Activated T-cell treated with anti-CD3 and anti-CD28 coated beads, Interleukin-2, amount 50 U/mL, for 72 hours (primary cell): ENCODE results near the gene ZNF286A. TPM values are rescaled to one million over a fixed set of nuclear protein-coding genes. Genes with fewer than 3 reads are reported as not detected.
"Not testable (repeated sequence)": the region's sequence is repeated elsewhere in the genome, so short reads cannot be mapped to it uniquely, and the experiment has no call there.

Experiments used
- ATAC-seq, 2 donors: fragments of 150-1000 bp; cut with Tn5 transposase; replicated peaks in 1 of 2; 2 replicates each; pipeline ENCODE4 v1.10.0; 2021; ENCODE audit warnings: moderate library complexity in 2 of 2, mild to moderate bottlenecking in 1 of 2
- DNase-seq, 2 donors: peaks; one replicate each; pipeline ENCODE4 v3.0.0; 2021 to 2022; ENCODE audit warnings: mixed read lengths in 1 of 2
- H3K27ac Mint-ChIP-seq: one replicate; pipeline ENCODE4 v1.8.0; 2022; ENCODE audit warnings: mild to moderate bottlenecking, moderate library complexity, mixed read lengths
- H3K27me3 Mint-ChIP-seq: one replicate; pipeline ENCODE4 v1.8.0; 2022; ENCODE audit warnings: low read depth, mixed read lengths
- H3K36me3 Mint-ChIP-seq, 2 donors: one replicate each; pipeline ENCODE4 v1.8.0; 2022; ENCODE audit warnings: mixed read lengths in 2 of 2, mild to moderate bottlenecking in 1 of 2; ENCODE audit not compliant: insufficient read depth in 2 of 2
- H3K4me1 Mint-ChIP-seq: one replicate; pipeline ENCODE4 v1.8.0; 2022; ENCODE audit warnings: low read depth, mixed read lengths
- H3K4me3 Mint-ChIP-seq, 2 donors: one replicate each; pipeline ENCODE4 v1.8.0; 2022; ENCODE audit warnings: mild to moderate bottlenecking in 2 of 2, mixed read lengths in 2 of 2, moderate library complexity in 2 of 2
- H3K9me3 Mint-ChIP-seq, 2 donors: one replicate each; pipeline ENCODE4 v1.8.0; 2022; ENCODE audit warnings: mixed read lengths in 2 of 2
- total RNA-seq, 2 donors: library from RNA; stranded (reverse); gene quantifications; one replicate each; pipeline ENCODE4 v1.2.3, GENCODE V29; 2022

ZNF286A gene
- total RNA-seq, 2 donors from 2014 or later, result 20.4 to 26.8 TPM

DNA sequence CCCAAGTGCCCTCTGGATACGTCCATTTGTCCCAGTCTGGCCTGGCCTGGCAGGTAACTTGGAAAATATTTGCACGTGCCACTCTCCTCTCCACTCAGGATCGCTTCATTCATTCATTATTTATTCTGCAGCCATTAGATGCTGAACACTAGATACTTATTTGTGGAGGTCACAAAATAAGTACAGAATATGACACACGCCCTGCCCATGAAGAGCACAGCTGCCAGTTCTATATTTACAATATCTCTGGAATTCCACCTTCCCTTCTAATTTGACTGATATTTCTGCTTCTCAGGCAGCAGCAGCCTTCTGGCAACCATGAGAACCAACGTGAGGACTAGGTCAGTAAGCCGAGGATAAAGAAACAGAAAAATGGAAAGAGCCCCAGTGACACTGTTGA lies 36.4 kb upstream of the ZNF286A start:
- Mint-ChIP-seq H3K4me3 (no peak overlapping the region), H3K4me1 (no peaks in the 10 kb centered on the region), H3K9me3 (no peaks in the 10 kb centered on the region), H3K27me3 (no peaks in the 10 kb centered on the region), H3K27ac (no peak overlapping the region), H3K36me3 (peaks cover 4 to 10% of the 10 kb centered on the region in 2 donors)
- DNase-seq (no peak), ATAC-seq (no peak)

DNA sequence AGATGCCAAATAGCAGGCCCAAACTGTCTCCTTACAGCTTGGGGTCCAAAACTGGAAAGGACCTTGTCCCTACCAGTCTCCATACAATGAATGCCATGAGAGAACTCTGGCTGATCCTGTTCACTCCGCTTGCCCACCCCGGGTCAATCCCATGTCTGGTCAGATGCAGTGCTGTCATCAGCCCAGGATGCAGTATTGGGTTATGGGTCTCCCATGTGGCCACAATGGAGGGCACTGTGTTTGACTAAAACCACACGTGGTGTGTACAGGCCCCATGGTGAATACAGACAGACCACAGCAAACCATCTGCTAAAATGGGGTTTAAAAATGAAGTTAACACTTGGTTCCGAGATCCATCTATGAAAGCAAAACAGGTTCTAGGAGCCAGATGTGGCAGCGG lies 35.9 kb upstream of the ZNF286A start:
- ATAC-seq (no peak), DNase-seq (no peak)
- Mint-ChIP-seq H3K27ac (peak overlapping the region; percentile 42), H3K4me3 (no peak overlapping the region), H3K27me3 (no peaks in the 10 kb centered on the region), H3K9me3 (no peaks in the 10 kb centered on the region), H3K4me1 (no peaks in the 10 kb centered on the region), H3K36me3 (peaks cover 4 to 14% of the 10 kb centered on the region in 2 donors)

DNA sequence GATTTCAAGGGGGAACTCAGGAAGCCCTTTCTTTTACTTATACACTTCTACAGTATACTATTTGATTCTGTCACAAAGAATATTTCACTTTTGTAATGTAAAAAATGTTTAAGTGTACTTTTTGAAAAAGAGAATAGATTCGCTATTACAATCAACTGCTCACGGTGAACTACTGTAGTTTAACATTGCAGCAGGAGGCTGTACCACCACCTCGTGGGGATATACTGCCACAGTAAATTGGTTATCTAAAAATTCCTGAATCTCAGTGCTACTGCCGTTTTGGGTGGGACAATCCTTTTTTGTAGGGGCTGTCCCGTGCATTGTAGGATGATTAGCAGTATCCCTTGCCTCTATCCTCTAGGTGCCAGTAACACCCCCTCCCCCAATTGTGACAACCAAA lies 30.0 kb upstream of the ZNF286A start:
- H3K4me3 Mint-ChIP-seq, H3K27ac Mint-ChIP-seq, H3K27me3 Mint-ChIP-seq, DNase-seq, H3K4me1 Mint-ChIP-seq, ATAC-seq, H3K9me3 Mint-ChIP-seq: not testable (repeated sequence)
- H3K36me3 Mint-ChIP-seq, result peaks cover 3 to 12% of the 10 kb centered on the region in 2 donors

DNA sequence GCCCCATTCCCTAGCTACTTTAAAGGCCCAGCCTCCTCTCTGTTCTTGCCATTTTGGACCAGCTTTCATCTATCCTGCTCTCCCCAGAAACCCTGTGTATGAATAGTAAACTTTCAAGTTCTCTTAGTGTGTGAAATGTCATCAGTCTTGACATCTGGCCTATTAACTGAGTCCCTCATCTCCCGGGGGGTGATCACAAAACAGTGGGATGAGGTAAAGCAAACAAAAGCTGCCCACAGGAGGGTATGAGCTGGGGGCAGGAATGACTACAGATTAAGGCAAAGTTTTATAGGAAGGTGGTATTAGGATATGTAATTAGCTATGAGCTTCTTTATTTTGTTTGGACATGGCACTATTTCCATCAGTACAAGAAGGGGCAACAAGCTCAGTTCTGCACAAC lies 24.9 kb upstream of the ZNF286A start:
- not testable (repeated sequence) for ATAC-seq

DNA sequence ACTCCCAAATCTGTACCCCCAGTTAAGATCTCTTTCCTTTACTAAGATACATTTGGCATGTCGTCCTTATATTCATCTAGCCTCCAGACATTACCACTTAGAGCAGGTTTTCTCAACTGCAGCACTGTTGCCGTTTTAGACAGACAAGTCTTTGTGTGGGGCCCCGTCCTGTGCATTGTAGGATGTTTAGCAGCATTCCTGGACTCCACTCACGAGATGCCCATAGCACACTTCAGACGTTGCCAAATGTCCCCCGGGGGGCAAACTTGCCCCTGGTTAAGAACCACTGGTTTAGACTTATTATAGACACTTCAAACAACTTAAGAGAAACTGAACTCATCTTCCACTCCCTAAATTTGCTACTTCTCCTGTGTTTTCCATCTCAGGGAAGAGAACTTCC lies 23.6 kb upstream of the ZNF286A start:
- not testable (repeated sequence) for H3K27me3 Mint-ChIP-seq, DNase-seq, ATAC-seq, H3K9me3 Mint-ChIP-seq, H3K4me1 Mint-ChIP-seq, H3K36me3 Mint-ChIP-seq, H3K27ac Mint-ChIP-seq, H3K4me3 Mint-ChIP-seq

More for the DNA sequence above, 24.9 kb upstream of the ZNF286A start:
- H3K4me3 Mint-ChIP-seq, H3K9me3 Mint-ChIP-seq, H3K4me1 Mint-ChIP-seq, H3K27ac Mint-ChIP-seq, H3K36me3 Mint-ChIP-seq, DNase-seq, H3K27me3 Mint-ChIP-seq: not testable (repeated sequence)

DNA sequence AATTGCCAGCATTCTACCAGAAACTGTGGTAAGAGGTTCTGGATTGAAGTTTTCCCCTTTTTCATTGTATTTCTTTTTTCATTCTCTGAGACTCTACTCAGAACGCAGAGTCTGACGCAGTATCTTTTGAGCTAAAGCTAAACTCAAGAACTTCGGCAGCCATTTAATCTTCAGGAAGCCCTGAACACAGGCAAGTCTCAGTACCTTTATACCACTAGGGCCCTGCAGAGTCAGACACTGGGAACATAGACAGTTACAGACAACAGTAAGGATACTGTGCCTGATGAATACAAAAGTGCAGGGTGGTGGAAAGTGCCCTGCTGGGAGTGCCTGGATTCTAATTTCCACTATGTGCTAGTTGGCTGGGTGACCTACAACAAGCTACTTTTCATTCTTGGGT lies 16.4 kb upstream of the ZNF286A start:
- not testable (repeated sequence) for ATAC-seq, H3K9me3 Mint-ChIP-seq, DNase-seq, H3K27me3 Mint-ChIP-seq, H3K36me3 Mint-ChIP-seq
- Mint-ChIP-seq H3K4me3 (peak overlapping the region; percentile 92 to 96), H3K4me1 (peaks cover 29% of the 10 kb centered on the region), H3K27ac (peak overlapping the region; percentile 95)

DNA sequence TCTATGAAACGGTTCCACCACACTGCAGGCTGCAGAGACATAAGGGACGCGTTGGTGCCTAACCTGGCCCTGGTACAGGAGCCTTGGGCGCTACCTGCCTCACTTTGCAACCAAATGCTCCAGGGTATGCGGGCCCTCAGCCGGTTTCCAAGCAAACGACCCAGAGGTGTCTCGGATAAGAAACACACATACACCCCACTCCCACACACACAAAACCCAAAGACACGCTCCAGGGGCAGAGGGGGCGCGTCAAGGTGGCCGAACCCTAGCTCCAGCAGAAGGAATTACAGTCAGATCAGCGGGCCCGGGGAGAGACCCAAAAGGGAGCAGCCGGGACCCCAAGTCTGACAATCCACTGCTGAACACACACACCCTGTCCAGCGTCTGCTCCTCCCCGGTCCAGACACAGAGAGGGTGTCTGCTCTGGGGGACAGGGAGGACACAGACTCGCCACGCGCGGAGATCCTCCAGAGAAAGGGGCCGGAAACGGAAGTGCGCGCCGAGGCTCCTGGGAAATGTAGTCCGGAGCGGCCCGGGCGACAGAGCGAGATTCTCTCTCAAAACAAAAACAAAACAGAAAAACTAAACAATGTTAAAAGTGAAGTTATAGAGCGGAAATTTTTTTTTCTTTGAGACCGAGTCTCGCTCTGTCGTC lies 15.6 kb upstream of the ZNF286A start, which contains the start of gene TRIM16:
TSS of gene TRIM16 (minus strand) at position 488 of the 655 bp plus-strand sequence. CDS start 32,702 bp downstream, outside the sequence.
- Mint-ChIP-seq H3K4me3 (peak within 1 kb of the TSS; percentile 92 to 96), H3K4me1 (peaks cover 29% of the 10 kb centered on the region), H3K27ac (peak within 1 kb of the TSS; percentile 95)
- not testable (repeated sequence) for H3K9me3 Mint-ChIP-seq, H3K36me3 Mint-ChIP-seq, H3K27me3 Mint-ChIP-seq
- peak; percentile 77 to 83 for DNase-seq
- ATAC-seq, result peak; percentile 96

DNA sequence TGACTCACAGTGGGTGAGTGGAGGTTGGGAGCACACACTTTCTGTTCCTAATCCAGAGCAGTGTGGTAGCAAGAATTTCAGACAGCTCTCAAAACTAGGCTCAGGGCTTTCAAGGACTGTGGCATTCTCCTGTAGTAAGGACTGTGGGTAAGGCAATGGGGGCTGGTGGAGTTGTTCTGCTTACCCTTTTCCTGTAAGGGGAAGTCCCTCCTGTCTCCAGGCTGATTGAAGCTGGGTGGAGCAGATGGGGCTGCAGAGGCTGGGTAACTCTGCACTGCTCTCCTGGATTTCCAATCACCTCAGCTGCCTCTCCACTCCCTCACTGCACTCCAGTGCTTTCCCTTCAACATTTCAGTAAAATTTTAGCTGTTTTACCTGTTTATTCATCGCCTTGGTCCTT lies 12.1 kb upstream of the ZNF286A start:
- H3K27ac Mint-ChIP-seq, H3K9me3 Mint-ChIP-seq, ATAC-seq, H3K4me3 Mint-ChIP-seq, H3K27me3 Mint-ChIP-seq, H3K36me3 Mint-ChIP-seq, DNase-seq: not testable (repeated sequence)
- H3K4me1 Mint-ChIP-seq, result peaks cover 22% of the 10 kb centered on the region

DNA sequence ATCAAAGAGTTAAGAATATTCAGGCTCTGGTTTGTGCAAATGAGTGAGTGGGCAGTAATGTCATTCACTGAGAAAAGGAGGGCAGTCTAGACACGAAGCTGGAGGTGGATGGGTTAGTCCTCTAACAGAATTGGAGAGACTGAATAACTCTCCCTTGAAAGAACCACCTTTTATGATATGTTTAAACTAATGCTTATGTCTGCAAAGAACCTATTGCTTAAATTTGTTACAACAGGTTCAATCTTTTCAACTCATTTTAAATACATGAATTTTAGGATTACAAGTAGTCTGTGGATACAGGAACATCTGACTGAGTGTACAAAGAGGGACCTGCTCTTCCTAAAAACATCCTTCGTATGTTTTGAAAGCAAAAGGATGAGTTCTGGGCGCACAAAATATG lies 585 bp upstream of the ZNF286A start:
- H3K27ac Mint-ChIP-seq, result peak overlapping the region; percentile 90
- not testable (repeated sequence) for H3K4me1 Mint-ChIP-seq, H3K9me3 Mint-ChIP-seq, H3K36me3 Mint-ChIP-seq, H3K27me3 Mint-ChIP-seq, DNase-seq
- peak overlapping the region; percentile 87 to 94 for H3K4me3 Mint-ChIP-seq
- peak in 1 of 2 donors; percentile 5 for ATAC-seq

DNA sequence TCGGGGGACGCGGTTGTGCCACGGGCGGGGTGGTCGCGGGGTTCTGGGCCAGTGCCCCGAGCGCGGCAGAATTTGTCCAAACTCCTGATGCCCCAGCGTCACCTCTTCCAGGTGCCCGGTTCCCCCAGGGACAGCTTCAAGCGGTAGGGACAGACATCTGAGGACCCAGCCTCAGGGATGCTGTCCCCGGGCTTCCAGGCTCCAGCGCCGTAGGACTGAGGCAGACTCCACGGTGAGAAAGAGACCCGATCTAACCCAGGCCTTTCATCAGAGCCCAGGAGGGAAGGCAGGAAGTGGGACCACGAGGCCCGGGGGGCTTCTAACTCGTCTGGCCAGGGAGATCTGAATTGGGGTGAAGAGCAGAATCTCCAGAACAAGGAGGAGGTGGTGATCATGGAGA lies 385 bp downstream of the ZNF286A start:
- not testable (repeated sequence) for H3K27me3 Mint-ChIP-seq, DNase-seq, H3K4me1 Mint-ChIP-seq, H3K9me3 Mint-ChIP-seq
- Mint-ChIP-seq H3K27ac (peak overlapping the region; percentile 90), H3K4me3 (peak overlapping the region; percentile 87 to 94), H3K36me3 (peaks cover 5 to 11% of the 10 kb centered on the region in 2 donors)
- peak; percentile 1 to 14 for ATAC-seq

DNA sequence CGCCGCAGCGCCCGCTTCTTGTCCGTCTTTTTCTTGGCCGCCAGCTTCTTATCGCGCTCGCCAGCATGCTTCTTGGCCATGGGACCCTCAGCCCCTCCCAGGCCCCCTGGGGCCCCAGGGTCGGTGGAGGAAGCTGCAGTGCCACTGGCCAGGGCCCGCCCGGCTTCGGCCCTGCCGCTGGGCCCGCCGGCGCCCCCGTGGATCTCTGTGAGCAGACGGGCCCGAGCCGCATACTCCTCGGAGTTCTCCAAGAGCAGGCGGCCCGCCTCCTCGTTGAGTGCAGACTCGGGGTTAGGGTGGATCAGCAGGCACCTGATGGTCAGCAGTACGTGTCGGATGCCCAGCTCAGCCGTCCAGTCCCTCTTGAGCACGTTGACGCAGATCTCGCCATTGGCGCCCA lies 4.7 kb downstream of the ZNF286A start:
- ATAC-seq, H3K27ac Mint-ChIP-seq, H3K27me3 Mint-ChIP-seq, H3K4me1 Mint-ChIP-seq, H3K4me3 Mint-ChIP-seq, H3K9me3 Mint-ChIP-seq, DNase-seq: not testable (repeated sequence)
- H3K36me3 Mint-ChIP-seq, result peaks cover 19 to 37% of the 10 kb centered on the region in 2 donors

DNA sequence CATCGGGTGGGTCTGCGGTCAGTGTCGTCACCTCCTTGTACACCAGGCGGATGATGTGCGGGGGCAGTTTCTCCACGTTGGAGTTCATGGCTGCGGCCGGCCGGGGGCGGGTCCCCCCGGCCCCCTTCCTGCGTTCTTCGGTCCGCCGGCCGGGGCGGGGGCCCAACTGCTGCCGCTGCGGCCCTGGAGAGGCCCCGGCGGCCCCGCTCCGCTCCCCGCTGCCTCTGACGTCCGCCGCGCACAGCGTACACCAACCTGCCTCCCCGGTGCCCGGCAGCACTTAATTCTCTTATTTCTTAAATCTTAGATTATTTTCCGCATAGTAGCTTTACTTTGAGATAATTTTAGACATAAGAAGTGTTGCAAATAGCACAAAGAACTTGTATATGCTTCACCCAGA lies 5.3 kb downstream of the ZNF286A start:
- H3K27me3 Mint-ChIP-seq, H3K4me3 Mint-ChIP-seq, DNase-seq, H3K27ac Mint-ChIP-seq, H3K4me1 Mint-ChIP-seq, H3K9me3 Mint-ChIP-seq: not testable (repeated sequence)
- ATAC-seq, result peak in 1 of 2 donors; percentile 35
- peaks cover 20 to 42% of the 10 kb centered on the region in 2 donors for H3K36me3 Mint-ChIP-seq

DNA sequence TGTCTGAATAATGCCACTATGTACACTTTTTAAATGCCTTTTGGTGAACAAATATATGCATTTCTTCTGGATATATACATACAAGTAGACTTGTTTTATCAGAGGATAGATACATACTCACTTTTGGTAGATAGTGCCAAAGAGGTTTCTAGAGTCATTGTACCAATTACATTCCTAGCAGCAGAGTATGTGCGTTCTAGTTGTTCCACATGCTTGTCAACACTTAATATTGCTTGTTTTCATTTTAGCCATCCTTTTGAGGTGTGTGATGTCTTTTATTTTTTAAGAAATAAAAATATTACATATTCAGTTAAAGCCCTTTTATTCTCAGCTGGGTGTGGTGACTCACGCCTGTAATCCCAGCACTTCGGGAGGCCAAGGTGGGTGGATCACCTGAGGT lies 9.3 kb downstream of the ZNF286A start:
- not testable (repeated sequence) for H3K27ac Mint-ChIP-seq, DNase-seq, H3K4me3 Mint-ChIP-seq, ATAC-seq, H3K9me3 Mint-ChIP-seq, H3K27me3 Mint-ChIP-seq, H3K4me1 Mint-ChIP-seq
- peaks cover 21 to 55% of the 10 kb centered on the region in 2 donors for H3K36me3 Mint-ChIP-seq
